Endothelial cell of umbilical vein (primary cell): ENCODE results near the gene MYEOV. TPM values are rescaled to one million over a fixed set of nuclear protein-coding genes. Genes with fewer than 3 reads are reported as not detected.

ENCODE experiments used
- BruUV-seq: library from RNA; stranded (reverse); fragments of 400-500 nt; replicated peaks from 2 replicates; lab custom pipeline; 2021; lab: Mats Ljungman, UMichigan
- CTCF ChIA-PET: fragments of 300-600, 350-600 bp; sonication (Branson Sonifier 250); formaldehyde crosslinking; loops from one replicate; lab custom pipeline; 2021; ENCODE audit warnings: antibody characterized with exemption, inconsistent platforms; lab: Charles Lee
- POLR2A ChIA-PET: fragments of 300-600, 350-600 bp; sonication (Branson Sonifier 250); formaldehyde crosslinking; loops from one replicate; lab custom pipeline; 2021; ENCODE audit warnings: antibody characterized with exemption, inconsistent platforms; lab: Charles Lee
- DNase-seq: peaks from one replicate; pipeline ENCODE4 v3.0.0-alpha.2; 2011; ENCODE audit warnings: low read depth, low spot score
- FAIRE-seq: peaks from 2 replicates; lab custom pipeline; 2011; peaks lifted over from hg19 to GRCh38; lab: Jason Lieb, UNC
- H2AFZ ChIP-seq: 2 replicates; pipeline ENCODE4 v1.6.0; 2012; ENCODE audit warnings: low read depth, low read length, control low read depth, inconsistent platforms
- H3K27ac ChIP-seq: 2 replicates; pipeline ENCODE4 v1.5.1; 2011; ENCODE audit warnings: low read depth, mild to moderate bottlenecking, control low read depth, low read length, moderate library complexity; ENCODE audit not compliant: insufficient read depth
- H3K27me3 ChIP-seq, 2 experiments: 2 replicates each; pipeline versions ENCODE4 v1.6.0 to v1.6.1; 2011; ENCODE audit warnings: low read length in 2 of 2, mixed read lengths in 1 of 2; ENCODE audit not compliant: control insufficient read depth in 2 of 2, insufficient read depth in 2 of 2
- H3K36me3 ChIP-seq, 2 experiments: 2 replicates in 1 of 2; 3 replicates in 1 of 2; pipeline ENCODE4 v1.5.1; 2011; ENCODE audit warnings: low read length in 2 of 2, mild to moderate bottlenecking in 1 of 2, moderate library complexity in 1 of 2; ENCODE audit not compliant: control insufficient read depth in 2 of 2, insufficient read depth in 2 of 2; ENCODE audit errors: extremely low read depth in 1 of 2
- H3K4me1 ChIP-seq: 3 replicates; pipeline ENCODE4 v1.5.1; 2011; ENCODE audit warnings: mild to moderate bottlenecking, low read length; ENCODE audit not compliant: control insufficient read depth, insufficient read depth; ENCODE audit errors: extremely low read depth
- H3K4me2 ChIP-seq: 2 replicates; pipeline ENCODE4 v1.6.1; 2011; ENCODE audit warnings: low read length, control low read depth, mixed read lengths; ENCODE audit not compliant: insufficient read depth
- H3K4me3 ChIP-seq, 3 experiments: fragments of 200-600 bp in 1 of 3; sonication (generic), shearing (Covaris generic) in 1 of 3; replicated peaks in 1 of 3; 2 replicates each; pipeline ENCODE4 v1.5.1; 2011 to 2016; ENCODE audit warnings: control low read depth in 3 of 3, low read length in 3 of 3, mild to moderate bottlenecking in 2 of 3, inconsistent platforms in 1 of 3, low read depth in 1 of 3, moderate library complexity in 1 of 3; ENCODE audit not compliant: insufficient read depth in 1 of 3
- H3K79me2 ChIP-seq: 2 replicates; pipeline ENCODE4 v1.6.0; 2012; ENCODE audit warnings: low read length, inconsistent platforms; ENCODE audit not compliant: control insufficient read depth, insufficient read depth
- H3K9ac ChIP-seq: replicated peaks from 2 replicates; pipeline ENCODE3; 2011; ENCODE audit warnings: low read length, control low read depth; ENCODE audit not compliant: insufficient read depth; ENCODE audit errors: extremely low read depth
- H3K9me1 ChIP-seq: replicated peaks from 3 replicates; pipeline ENCODE4 v1.6.0; 2011; ENCODE audit warnings: mild to moderate bottlenecking, low read length; ENCODE audit not compliant: control insufficient read depth, insufficient read depth; ENCODE audit errors: extremely low read depth
- H3K9me3 ChIP-seq: replicated peaks from 2 replicates; pipeline ENCODE4 v1.5.1; 2012; ENCODE audit warnings: low read length, inconsistent platforms; ENCODE audit not compliant: control insufficient read depth, insufficient read depth
- H4K20me1 ChIP-seq: replicated peaks from 2 replicates; pipeline ENCODE3; 2011; ENCODE audit warnings: mild to moderate bottlenecking, low read length; ENCODE audit not compliant: control insufficient read depth, insufficient read depth; ENCODE audit errors: extremely low read depth
- EZH2 ChIP-seq: IDR thresholded peaks from 2 replicates; pipeline ENCODE4 v1.6.1; 2012; ENCODE audit warnings: borderline replicate concordance, low read depth, mild to moderate bottlenecking, moderate library complexity, low read length, inconsistent platforms; ENCODE audit not compliant: severe bottlenecking
- FOS ChIP-seq: IDR thresholded peaks from 2 replicates; pipeline ENCODE4 v1.6.1; 2011; ENCODE audit warnings: mild to moderate bottlenecking, low read length, moderate library complexity, borderline replicate concordance; ENCODE audit not compliant: insufficient read depth
- GATA2 ChIP-seq: IDR thresholded peaks from 2 replicates; pipeline ENCODE4 v1.7.0; 2011; ENCODE audit warnings: low read depth, mild to moderate bottlenecking, moderate library complexity, mixed read lengths, low read length; ENCODE audit not compliant: insufficient read length, insufficient read depth
- JUN ChIP-seq: IDR thresholded peaks from 2 replicates; pipeline ENCODE4 v1.6.1; 2011; ENCODE audit warnings: borderline replicate concordance, low read depth; ENCODE audit not compliant: insufficient read length, insufficient read depth
- MYC ChIP-seq: IDR thresholded peaks from one replicate; pipeline ENCODE4 v1.6.1; 2011; ENCODE audit warnings: mild to moderate bottlenecking, low read depth, low read length
- POLR2A ChIP-seq: IDR thresholded peaks from 2 replicates; pipeline ENCODE4 v1.6.1; 2012; ENCODE audit warnings: low read depth, mild to moderate bottlenecking, control low read depth, low read length
- POLR2AphosphoS5 ChIP-seq: IDR thresholded peaks from 2 replicates; pipeline ENCODE4 v1.6.1; 2012; ENCODE audit warnings: low read depth, mild to moderate bottlenecking, control low read depth, low read length, moderate library complexity; ENCODE audit not compliant: insufficient read depth
- dilution Hi-C: fragments of 300-500 bp; cut with MboI; formaldehyde crosslinking; loops from one replicate; pipeline ENCODE4 v1.15.0; 2019; ENCODE audit warnings: low sequenced_read_pairs; ENCODE audit not compliant: extremely low pct_ligation_motif_present
- intact Hi-C: fragments of 100-400 bp; cut with micrococcal nuclease; formaldehyde crosslinking; loops from one replicate; pipeline ENCODE4 v1.10.0; 2022
- polyA plus RNA-seq, 4 experiments: library from polyadenylated mRNA; depleted of rRNA in 3 of 4; stranded (reverse) in 3 of 4; unstranded in 1 of 4; fragments of >200 nt; gene quantifications; 2 replicates each; pipeline versions ENCODE4 v1.2.1 to v1.2.3, GENCODE V29; 2011 to 2012; ENCODE audit warnings: missing spikeins in 1 of 4
- total RNA-seq: library from RNA; stranded (reverse); gene quantifications from 2 replicates; pipeline ENCODE4 v1.2.3, GENCODE V29; 2021
- TF ChIP-seq, protein P1 (sequence below): IDR thresholded peaks from 2 replicates; pipeline ENCODE4 v1.6.1; 2011; ENCODE audit not compliant: insufficient read depth, insufficient read length
- TF ChIP-seq, protein P2 (sequence below), 2 donors: IDR thresholded peaks; 1 replicate in 1 of 2; 2 replicates in 1 of 2; pipeline ENCODE4 v1.5.1; 2011; ENCODE audit warnings: low read length in 2 of 2, mild to moderate bottlenecking in 2 of 2, moderate library complexity in 2 of 2, control low read depth in 1 of 2, inconsistent platforms in 1 of 2, low read depth in 1 of 2; ENCODE audit not compliant: insufficient read depth in 1 of 2; ENCODE audit errors: extremely low read depth in 1 of 2

Gene MYEOV
- total and polyA plus RNA-seq, 2 donors (not counting 3 experiments of a cell fraction or from before 2014, with no cell fraction given): 3.8 to 14.4 TPM

DNA sequence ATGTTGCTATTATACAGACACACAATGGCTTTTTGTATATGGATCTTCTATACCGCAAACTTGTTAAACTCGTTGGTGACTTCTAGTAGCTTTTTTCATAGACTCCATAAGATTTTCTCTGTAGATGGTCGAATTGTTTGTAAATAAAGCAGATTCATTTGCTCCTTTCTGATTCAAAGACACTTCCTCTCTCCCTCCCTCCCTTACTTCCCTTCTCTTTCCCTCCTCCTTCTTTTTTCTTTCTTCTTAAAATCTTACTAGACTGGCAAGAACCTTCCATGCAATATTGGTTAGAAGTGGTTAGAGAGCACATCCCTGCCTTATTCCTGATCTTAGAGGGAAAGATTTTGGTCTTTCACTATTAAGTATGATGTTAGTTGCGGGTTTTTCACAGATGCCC lies 36.4 kb downstream of the MYEOV start:
- no TSS peak for BruUV-seq
- ChIA-PET CTCF (interaction anchor here (0.8 kb wide), 1 partner anchor 119 kb away, joined by 3 read pairs; no protein-coding TSS in a partner anchor), POLR2A (no interaction called here)
- no peak overlapping the region for H3K4me3 ChIP-seq
- H3K9me3 ChIP-seq: no peaks in the 10 kb centered on the region
- H3K9me1 ChIP-seq: no peaks in the 10 kb centered on the region
- H3K27ac ChIP-seq: no peak overlapping the region
- FAIRE-seq (no peak), DNase-seq (no peak)
- H4K20me1 ChIP-seq: no peaks in the 10 kb centered on the region
- no peaks in the 10 kb centered on the region for H3K79me2 ChIP-seq
- intact Hi-C loops: no loop called here
- H3K9ac ChIP-seq: no peak overlapping the region
- TF ChIP-seq, protein P1, sequence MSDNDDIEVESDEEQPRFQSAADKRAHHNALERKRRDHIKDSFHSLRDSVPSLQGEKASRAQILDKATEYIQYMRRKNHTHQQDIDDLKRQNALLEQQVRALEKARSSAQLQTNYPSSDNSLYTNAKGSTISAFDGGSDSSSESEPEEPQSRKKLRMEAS: no peak
- TF ChIP-seq MYC: no peak
- TF ChIP-seq FOS: no peak
- TF ChIP-seq JUN: no peak
- TF ChIP-seq GATA2: no peak
- no peak for TF ChIP-seq EZH2
- no peak for TF ChIP-seq POLR2AphosphoS5
- TF ChIP-seq, protein P2, sequence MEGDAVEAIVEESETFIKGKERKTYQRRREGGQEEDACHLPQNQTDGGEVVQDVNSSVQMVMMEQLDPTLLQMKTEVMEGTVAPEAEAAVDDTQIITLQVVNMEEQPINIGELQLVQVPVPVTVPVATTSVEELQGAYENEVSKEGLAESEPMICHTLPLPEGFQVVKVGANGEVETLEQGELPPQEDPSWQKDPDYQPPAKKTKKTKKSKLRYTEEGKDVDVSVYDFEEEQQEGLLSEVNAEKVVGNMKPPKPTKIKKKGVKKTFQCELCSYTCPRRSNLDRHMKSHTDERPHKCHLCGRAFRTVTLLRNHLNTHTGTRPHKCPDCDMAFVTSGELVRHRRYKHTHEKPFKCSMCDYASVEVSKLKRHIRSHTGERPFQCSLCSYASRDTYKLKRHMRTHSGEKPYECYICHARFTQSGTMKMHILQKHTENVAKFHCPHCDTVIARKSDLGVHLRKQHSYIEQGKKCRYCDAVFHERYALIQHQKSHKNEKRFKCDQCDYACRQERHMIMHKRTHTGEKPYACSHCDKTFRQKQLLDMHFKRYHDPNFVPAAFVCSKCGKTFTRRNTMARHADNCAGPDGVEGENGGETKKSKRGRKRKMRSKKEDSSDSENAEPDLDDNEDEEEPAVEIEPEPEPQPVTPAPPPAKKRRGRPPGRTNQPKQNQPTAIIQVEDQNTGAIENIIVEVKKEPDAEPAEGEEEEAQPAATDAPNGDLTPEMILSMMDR (IDR thresholded peaks at IDR 0.05; ENCODE audit: extremely low read depth in 1 of 2, insufficient read depth in 1 of 2, low read depth in 1 of 2, low read length in 2 of 2): no peak
- no peak for TF ChIP-seq POLR2A
- H3K36me3 ChIP-seq: no peaks in the 10 kb centered on the region
- no peaks in the 10 kb centered on the region for H3K4me1 ChIP-seq
- H2AFZ ChIP-seq: no peak overlapping the region
- dilution Hi-C loops: no loop called here
- no peak overlapping the region for H3K4me2 ChIP-seq
- H3K27me3 ChIP-seq: no peaks in the 10 kb centered on the region
